SK-N-MC (cell line): ENCODE results near the gene CCHCR1.

Experiments
- EZH2 ChIP-seq: fragments of 200-600 bp; sonication (generic); IDR thresholded peaks from one replicate; pipeline ENCODE4 v1.6.1; 2017; ENCODE audit warnings: antibody characterized with exemption
- POLR2AphosphoS5 ChIP-seq: IDR thresholded peaks from 2 replicates; pipeline ENCODE4 v1.6.1; 2012; ENCODE audit warnings: mild to moderate bottlenecking, low read depth, low read length, borderline replicate concordance

DNA sequence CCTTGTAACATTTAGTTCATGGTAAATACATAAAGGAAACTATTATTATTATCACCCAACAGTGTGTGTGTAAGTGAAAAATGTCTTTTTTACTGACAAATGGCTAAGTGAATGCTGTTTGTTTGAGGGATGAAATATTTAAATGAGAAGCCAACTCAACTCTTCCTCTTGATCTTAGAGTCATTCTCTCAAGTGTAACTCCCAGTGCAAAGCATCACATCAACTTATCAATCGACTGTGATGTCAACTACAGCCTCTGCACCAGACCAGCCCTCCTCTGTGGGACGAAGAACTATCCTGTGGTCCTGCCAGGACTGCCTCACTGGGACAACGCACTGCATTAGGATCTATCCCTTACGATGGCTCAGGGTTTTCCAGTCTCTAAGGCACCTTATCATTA is 50.5 kb downstream of the CCHCR1 start:
- TF ChIP-seq POLR2AphosphoS5, result no peak
- no peak for TF ChIP-seq EZH2
